ENCODE results near the gene CTTNBP2NL.
A peak's percentile ranks its signal among the peaks of the same experiment; 100 is the strongest.

Gene CTTNBP2NL

DNA sequence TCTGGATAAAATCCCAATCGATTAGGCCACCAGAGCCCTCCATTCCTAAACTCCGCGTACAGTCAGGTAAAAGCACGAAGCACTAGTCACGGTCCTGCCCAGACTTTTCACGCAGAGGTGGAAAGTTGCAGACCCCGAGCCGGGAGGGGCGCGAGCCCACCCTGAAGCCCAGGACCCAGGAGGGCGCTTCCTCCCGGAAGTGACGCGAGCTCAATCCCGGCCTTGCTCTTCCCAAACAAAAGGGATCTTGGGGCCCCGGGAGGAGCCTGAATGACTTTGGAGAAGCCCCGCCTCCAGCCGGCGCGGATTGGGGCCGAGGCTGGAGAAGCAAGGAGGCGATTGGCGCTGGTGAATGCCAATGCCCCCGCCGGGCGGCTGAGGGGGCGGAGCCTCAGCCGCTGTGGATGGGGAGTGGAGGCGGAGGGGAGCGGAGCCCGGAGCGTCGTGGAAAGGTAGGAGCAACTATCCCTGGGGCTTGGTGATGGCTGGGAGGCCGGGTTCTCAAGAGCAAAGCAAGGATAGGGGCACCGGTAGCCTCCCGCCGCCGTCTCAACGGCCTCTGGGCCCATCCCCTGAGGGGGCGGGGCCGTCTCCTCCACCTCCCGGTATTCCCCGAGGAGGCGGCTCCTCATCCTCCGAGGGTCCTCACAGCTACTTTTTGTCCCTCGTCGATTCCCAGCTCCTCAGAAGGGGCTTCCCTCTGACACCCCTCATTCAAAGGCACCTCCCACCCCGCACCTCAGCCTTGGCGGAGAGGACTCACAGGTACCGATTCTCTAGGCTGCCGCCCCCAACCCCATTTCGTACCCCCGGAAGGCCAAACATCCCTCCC lies at the start of gene CTTNBP2NL:
Gene CTTNBP2NL, plus strand, starts transcription at position 394 of the 832 bp plus-strand sequence. CDS start 19,952 bp downstream, outside the sequence.
- DNase-seq: peak; percentile 88

DNA sequence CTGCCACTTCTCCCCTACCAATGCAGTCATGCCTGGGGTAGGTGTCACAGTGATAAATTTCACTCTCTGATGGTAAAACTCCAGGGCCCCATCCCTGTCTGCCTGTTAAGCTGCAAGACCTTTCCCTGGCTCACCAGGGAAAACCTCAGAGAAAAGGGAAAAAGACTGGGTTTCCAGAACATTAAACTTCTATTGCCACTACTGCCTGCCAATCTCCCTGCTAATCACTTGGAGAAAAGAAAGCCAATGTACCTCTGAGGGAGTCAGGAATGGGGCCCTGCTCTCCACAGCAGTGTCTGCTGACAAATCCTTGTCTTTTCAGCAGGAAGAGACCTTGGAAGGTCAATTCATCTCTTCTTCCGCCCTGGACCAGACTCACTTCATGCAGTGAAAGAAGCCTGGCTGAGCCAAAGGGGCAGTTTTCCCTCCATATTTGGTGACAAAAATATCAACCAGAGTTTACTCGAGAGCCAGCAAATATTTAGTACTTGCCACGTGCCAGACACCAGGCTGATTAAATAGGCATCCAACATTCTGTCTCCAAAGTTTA lies 49.1 kb upstream of the CTTNBP2NL start:
- no peak for DNase-seq

DNA sequence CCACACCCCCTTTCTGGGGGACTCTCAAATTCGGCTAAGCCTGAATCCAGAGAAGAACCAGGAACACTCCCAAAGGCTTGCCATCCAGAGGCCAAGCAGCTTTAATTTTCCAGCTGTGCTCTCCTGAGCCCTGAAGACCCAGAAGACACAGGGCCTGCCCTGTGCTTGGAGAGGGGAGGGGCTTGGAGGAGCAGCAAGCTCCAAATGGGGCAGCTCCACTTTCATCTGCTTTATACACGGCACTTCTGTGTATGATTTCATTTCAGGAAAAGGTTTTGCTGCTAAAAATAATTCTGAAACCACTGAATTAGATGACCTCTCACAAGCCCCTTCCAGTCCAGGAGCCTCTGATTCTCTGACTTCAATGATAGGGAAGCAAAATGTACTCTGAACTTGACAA lies 39.2 kb upstream of the CTTNBP2NL start:
- no peak for DNase-seq

- DNase-seq: no peak
Measured at GRCh38 chr1:112357467-112357866, 38.5 kb upstream of the CTTNBP2NL start.

DNA sequence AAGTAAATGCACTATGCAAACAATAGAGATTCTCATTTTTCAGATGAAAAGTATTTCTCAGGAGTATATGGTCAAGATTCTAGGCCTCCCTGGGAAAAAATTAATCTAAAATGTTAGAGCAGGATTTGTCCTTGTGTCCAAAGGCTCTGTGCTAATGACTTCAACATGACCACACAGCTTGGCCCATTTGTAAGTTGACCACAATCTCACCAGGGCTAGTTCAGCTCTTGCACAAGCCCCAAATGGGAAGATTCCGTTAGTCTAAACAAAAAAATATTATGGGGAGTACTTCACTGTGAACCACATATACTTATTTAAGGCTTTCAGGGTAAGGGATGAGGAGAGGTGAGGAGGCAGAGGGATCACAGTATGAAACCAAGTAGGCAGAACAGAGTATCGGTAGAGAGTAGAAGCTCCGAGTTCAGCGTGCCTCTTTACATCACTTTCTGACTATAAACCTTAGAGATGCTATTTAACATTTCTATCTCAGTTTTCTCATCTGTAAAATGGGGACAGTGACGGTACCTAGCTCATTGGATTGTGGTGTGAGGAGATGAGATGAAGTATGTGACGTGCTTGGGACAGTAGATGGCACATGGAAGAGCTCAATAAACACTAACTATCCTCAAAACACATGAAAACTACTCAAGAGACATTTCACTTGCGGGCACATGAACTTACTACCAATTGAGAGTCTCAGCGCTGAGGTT lies 37.8 kb upstream of the CTTNBP2NL start:
- no peak for DNase-seq

- peak; percentile 49 to 62 for DNase-seq
Measured at GRCh38 chr1:112358798-112359408, 37.1 kb upstream of the CTTNBP2NL start.

- no peak for DNase-seq
Measured at GRCh38 chr1:112359961-112360767, 35.9 kb upstream of the CTTNBP2NL start.

GRCh38 chr1:112363636-112364035 lies 32.4 kb upstream of the CTTNBP2NL start:
- no peak for DNase-seq

DNA sequence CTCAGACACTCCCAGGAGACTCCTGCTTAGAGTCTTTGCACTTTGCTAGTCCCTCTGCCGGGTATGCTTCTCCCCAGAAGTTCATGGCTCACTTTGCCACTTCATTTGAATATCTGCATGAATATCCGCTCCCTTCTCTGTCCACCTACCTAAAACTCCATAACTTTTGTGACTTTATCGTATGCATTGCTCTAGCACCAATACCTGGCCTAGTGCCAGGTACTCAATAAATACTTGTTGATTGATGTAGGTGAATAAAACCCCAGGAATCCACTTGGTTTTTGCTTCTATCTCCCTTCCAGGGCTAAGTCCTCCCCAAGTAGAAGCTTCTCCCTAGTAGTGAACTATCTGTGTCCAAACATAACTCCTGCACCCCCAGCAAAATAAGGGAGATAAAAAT lies 27.8 kb upstream of the CTTNBP2NL start:
- DNase-seq: no peak

DNA sequence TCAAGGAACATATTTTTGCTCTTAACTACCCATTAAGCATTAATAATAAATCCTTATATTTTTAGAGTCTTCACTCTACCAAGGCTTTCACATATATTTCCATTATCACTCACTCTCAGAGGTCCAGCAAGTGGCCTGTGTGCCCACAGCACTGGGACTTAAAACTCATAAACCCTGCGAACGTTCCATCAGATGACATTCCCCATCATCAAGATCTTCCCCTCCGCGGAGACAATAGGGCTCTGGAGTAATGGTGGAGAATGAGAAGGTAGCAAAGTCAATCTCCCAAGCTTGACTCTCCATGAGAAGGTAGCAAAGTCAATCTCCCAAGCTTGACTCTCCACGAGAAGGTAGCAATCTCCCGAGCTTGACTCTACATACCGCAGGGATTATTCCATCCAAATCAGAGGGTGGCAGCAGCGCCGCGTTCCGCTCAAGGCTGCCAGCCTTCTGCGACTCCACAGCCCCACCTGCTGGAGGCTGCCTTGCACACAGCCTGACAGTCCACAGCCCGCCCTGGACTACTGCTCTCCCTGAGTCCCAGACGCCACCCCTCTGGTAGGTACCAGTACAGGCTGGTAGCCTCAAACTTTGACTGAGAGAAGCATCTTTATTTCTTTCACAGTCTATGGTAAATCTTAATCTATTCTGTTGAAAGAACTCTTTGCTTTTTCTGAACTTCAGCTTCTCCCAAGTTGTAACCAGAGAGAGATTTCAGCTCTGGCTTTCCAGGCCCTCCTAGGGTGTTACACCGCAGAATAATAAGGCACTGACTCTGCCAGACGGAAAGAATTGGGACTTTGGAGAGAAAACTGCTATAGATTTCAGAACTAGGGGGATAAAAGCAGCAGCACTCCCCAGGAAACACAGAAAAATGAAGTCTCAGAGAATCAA lies 26.4 kb upstream of the CTTNBP2NL start:
- DNase-seq: peak; percentile 91 to 93

DNA sequence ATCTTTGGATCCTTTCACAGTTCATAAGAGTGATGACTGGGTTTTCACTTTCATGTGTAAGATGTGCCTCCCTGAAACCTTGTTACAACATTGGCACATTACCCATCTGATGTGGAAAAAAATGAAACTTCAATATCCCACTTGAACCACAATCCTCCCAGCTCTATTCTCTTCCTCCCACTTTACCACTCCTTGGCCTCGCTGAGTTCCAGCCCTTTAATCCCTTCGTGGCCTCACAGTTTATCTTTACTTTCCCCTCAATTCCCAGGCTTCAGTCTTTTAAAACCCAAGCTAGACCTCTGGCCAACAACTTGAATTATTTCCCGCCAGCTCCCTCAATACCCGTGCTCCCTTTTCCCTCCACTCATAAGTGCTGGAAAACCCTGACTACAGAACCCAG lies 25.0 kb upstream of the CTTNBP2NL start:
- DNase-seq: no peak

GRCh38 chr1:112371775-112372174 lies 24.2 kb upstream of the CTTNBP2NL start:
- no peak for DNase-seq

- no peak for DNase-seq
Measured at GRCh38 chr1:112373806-112374205, 22.2 kb upstream of the CTTNBP2NL start.

DNA sequence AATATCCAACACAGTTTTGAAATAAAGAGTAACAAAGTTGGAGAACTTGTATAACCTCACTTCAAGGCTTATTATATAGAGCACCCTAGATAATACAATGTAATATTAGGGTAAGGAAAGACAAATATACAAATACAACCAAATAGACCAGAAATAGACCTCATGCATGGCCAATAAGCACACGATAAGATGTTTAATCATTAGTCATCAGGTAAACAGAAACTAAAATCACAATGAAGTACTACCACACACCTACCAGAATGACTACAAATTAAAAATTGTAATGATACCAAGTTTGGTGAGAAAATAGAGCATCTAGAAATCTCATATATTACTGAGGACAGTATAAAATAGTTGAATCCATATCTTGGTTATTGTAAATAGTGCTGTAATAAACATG lies 20.3 kb upstream of the CTTNBP2NL start:
- DNase-seq: no peak

DNA sequence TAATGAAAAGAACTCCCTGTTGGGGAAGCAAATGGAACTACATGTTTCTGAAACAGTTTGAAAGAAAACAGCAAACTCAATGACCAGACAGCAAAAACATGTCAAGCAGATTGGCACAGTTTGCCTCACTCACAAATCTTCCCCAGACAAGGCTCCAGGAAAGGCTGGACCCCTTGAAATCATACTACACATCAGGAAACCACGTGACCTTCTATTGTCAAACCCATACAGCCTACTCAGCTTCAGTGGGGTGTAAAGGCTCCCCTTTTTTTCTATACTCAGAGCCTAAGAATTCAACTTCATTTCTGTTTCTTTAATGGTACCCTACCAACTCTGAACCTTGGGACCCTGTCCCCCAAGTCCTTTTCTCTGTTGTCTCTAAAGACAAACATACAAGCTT lies 15.7 kb upstream of the CTTNBP2NL start:
- no peak for DNase-seq

DNA sequence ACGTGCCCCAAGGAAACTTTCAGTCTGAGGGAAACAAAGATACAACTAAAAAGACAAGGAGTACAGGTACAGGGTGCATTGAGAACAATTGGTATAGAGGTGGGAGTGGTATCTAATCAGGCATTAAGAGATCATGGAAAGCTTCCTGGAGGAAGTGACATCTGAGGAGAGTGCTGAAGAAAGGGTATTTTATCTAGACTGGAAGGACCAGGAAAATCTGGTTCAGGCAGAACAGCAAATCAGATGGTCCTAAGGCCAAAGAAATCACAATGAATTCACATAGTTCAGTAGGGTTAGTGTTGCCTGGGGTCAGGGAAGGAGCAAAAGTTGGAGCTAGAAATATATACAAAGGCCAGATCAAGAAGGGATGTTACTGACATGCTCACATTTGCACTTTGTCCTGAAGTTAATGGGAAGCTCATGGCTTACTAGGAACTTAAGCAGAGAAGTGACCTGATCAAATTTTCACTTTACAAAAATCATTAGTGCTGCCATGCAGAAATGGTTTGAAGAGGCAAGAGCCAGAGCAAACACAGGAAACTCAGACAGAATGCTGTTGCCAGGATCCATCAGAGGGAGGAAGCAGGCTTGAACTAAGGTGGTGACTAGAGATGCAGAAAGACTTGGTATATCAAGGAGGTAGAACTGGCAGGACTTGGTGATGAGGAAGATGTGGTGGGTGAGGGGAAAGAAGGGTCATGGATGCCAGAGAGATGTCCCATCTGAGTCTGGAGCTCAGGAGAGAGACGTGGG lies 14.5 kb upstream of the CTTNBP2NL start:
- DNase-seq: no peak

DNA sequence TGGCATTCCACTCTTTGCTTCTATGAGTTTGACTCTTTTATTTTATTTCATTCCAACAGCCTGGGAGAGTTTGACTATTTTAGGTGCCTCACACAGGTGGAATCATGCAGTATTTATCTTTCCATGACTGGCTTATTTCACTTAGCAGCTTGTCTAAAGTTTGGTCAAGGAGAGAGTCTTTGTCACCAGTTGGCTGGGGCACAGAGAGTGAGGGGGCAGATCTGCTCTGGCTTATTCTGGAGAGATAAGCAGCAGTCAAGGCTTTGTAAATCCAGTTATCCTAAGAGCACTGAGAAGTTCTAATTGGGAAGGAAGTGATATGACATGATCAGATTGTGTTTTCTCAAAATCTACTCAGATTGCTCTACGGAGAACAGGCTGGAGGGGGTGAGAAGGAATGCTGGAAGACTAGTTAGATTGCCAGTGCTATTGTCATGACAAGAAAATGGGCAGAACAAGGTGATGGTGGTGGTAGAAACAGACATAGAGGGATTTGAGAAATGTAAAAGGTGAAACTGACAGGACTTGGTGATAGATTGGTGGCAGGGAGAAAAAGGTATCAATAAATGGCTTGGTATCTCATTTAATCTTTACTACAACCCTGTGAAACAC lies 12.1 kb upstream of the CTTNBP2NL start:
- DNase-seq: no peak

GRCh38 chr1:112386024-112386723 lies 9.8 kb upstream of the CTTNBP2NL start:
- DNase-seq: no peak

DNA sequence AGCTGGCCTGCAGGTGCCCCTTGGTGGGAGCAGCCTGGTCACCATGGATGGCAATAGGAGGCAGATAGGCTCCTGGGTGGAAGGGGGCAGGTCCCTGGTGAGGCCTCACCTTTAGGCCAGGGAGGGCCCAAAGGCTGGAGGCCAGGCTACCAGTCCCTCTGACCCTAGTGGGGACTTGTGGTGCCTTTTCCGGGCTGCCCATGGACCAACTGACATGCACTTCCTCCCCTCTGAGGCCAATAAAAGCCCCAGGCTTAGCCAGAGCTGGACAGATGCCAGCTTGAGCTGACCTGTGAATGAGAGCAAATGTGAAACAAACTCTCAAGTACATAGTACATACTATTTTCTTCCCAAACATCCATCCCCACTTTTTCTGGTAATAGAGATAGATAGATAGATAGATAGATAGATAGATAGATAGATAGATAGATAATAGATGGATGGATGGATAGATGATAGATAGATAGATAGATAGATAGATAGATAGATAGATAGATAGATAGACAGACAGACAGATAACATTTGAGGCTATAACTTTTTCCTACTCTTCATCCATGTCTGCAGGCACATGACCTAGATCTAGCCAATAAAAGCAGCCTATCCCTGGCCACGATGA lies 9.2 kb upstream of the CTTNBP2NL start:
- no peak for DNase-seq

Measured in activated T-cell treated with anti-CD3 and anti-CD28 coated beads, Interleukin-2, amount 50 U/mL, for 48 hours (primary cell).